Measurements from ENCODE around the gene PLEKHN1. TPM values are rescaled to one million over a fixed set of nuclear protein-coding genes. Genes with fewer than 3 reads are reported as not detected.
"Not testable (repeated sequence)": the region's sequence is repeated elsewhere in the genome, so short reads cannot be mapped to it uniquely, and the experiment has no call there.

The PLEKHN1 gene
- total and polyA plus RNA-seq, 2 of the 4 experiments (the other 2 are of a cell fraction) = 0.54 to 2.1 TPM

GRCh38 chr1:946811-947210, 19.5 kb upstream of the PLEKHN1 start:
- dilution Hi-C loops (cut with HindIII; ENCODE audit: low sequenced_read_pairs, unreplicated experiment); H3K4me2 ChIP-seq (ENCODE audit: low read depth, low read length); H2BK20ac ChIP-seq (ENCODE audit: low read depth, low read length); H3K14ac ChIP-seq (replicated peaks; ENCODE audit: low read depth, low read length); H3K4ac ChIP-seq (ENCODE audit: low read depth, low read length); H4K91ac ChIP-seq (ENCODE audit: insufficient read depth, low read depth, low read length); in situ Hi-C loops (cut with MboI; ENCODE audit: low sequenced_read_pairs); H3K27me3 ChIP-seq (ENCODE audit: control insufficient read depth, insufficient read depth, low read length); H3K9me1 ChIP-seq (ENCODE audit: insufficient read depth, low read length); H2BK120ac ChIP-seq (ENCODE audit: low read depth, low read length); H2AK9ac ChIP-seq (replicated peaks; ENCODE audit: low read depth, low read length, poor library complexity); H4K5ac ChIP-seq (ENCODE audit: low read depth, low read length); H3K27ac ChIP-seq (ENCODE audit: insufficient read depth, low read length); H3K9ac ChIP-seq (ENCODE audit: low read depth, low read length); ATAC-seq (ENCODE audit: low read depth); H2BK5ac ChIP-seq (ENCODE audit: low read depth, low read length, poor library complexity, severe bottlenecking); H3K23ac ChIP-seq (ENCODE audit: low read depth, low read length); H2AFZ ChIP-seq (replicated peaks; ENCODE audit: low read length, poor library complexity); H2AK5ac ChIP-seq (ENCODE audit: low read depth, low read length); H3K9me3 ChIP-seq (ENCODE audit: control insufficient read depth, insufficient read depth, low read length); H3K56ac ChIP-seq (ENCODE audit: extremely low read depth, insufficient read depth, low read length); H2BK15ac ChIP-seq (ENCODE audit: low read depth, low read length); DNase-seq; H3K18ac ChIP-seq (ENCODE audit: low read depth, low read length); H3K4me3 ChIP-seq (ENCODE audit: insufficient read depth, low read depth, low read length); H4K8ac ChIP-seq (ENCODE audit: low read depth in 2 of 2, low read length in 2 of 2); POLR2A ChIA-PET (ENCODE audit: unreplicated experiment); intact Hi-C loops (cut with micrococcal nuclease); BruUV-seq (replicated peaks); CTCF ChIA-PET: not testable (repeated sequence)
- peaks cover 9 to 15% of the 10 kb centered on the region in 2 experiments for H3K79me1 ChIP-seq (ENCODE audit: low read depth in 1 of 2, low read length in 2 of 2)
- H3K4me1 ChIP-seq (ENCODE audit: control insufficient read depth, insufficient read depth, low read length) = peaks cover 26% of the 10 kb centered on the region
- H3K36me3 ChIP-seq (ENCODE audit: control insufficient read depth, insufficient read depth, low read length) = peaks cover 55% of the 10 kb centered on the region
- 90% methylated on average over 5 of the region's 13 CpGs; no CpG with 5 or more reads in 1 of the 2 experiments for WGBS, 2 experiments (ENCODE audit: extremely low coverage in 2 of 2, insufficient read length in 1 of 2)
- H4K20me1 ChIP-seq (ENCODE audit: insufficient read depth, low read length) = peaks cover 24% of the 10 kb centered on the region
